Skin of body (tissue), 2 donors: ENCODE measurements around the gene TTN. TPM values are rescaled to one million over a fixed set of nuclear protein-coding genes. Genes with fewer than 3 reads are reported as not detected.
"Not testable (repeated sequence)": the region's sequence is repeated elsewhere in the genome, so short reads cannot be mapped to it uniquely, and the experiment has no call there.

Experiments used
- DNase-seq: peaks from one replicate; lab custom pipeline; 2025; lab: John Stamatoyannopoulos, UW
- total RNA-seq: library from RNA; depleted of rRNA; stranded (reverse); fragments of >200 nt; gene quantifications from one replicate; pipeline ENCODE4 v1.2.3, GENCODE V29; 2014

TTN gene
- total RNA-seq, 1 donor from 2014 or later = 385 TPM

DNA sequence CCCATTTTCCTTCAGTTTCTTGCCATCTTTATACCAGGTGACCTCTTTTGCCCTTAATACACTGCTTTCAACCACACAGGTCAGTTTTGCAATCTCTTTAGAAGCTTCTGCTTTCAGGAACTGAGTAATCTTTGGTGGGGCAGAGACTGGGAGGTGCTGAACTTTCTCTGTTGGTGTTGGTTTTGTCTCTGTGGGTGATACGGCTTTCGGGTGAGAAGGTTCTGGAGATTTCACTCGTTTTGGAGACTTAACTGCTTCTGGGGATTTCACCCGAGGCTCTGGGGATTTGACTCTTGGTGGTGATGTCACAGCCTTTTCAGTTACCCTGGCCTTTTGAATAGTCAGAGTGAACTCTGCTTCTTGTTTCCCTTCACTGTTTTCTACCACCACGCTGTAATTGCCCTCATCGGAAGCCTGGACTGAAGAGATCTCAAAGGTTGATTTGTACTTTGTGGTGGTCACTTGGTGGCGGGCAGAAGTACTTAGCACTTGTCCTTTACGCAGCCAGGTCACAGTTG lies 276.5 kb downstream of the TTN start:
- DNase-seq = no peak

DNA sequence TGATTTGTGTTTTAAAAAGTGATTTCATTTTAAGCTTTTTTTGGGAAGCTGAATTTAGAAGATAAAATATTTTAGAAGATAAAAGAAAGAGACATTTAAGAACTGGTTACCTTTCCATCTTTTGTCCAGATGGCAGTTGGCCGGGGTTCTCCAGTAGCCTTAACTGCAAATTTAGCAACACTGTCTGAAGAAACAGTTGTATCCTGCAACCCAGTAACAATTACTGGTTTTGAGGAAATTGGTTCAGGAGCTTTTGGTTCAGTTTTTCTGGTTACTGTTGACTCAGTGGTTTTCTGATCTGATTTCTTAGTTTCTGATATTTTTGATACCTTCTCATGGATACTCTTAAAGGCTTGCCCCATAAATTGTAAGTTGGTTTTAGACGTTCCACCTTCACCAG lies 277.1 kb downstream of the TTN start:
- no peak for DNase-seq

DNA sequence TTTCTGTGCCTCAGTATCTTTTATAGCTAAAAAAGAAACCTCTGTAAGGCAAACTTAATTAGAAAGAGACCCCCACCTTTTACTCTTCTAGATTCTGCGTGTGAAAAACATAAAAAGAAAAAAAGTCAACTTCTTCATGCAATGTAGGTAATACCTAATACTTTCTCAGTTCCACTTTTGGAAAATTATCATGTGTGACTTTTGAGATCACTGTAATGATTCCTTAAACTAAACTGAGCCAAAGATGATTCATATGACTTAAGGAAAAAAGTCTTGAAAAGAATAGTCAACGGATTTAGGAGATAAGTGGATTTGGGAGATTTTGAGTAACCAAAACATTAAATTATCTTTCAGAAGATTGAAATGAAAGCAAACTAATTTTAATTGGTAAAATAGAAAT lies 278.0 kb downstream of the TTN start:
- DNase-seq = no peak

DNA sequence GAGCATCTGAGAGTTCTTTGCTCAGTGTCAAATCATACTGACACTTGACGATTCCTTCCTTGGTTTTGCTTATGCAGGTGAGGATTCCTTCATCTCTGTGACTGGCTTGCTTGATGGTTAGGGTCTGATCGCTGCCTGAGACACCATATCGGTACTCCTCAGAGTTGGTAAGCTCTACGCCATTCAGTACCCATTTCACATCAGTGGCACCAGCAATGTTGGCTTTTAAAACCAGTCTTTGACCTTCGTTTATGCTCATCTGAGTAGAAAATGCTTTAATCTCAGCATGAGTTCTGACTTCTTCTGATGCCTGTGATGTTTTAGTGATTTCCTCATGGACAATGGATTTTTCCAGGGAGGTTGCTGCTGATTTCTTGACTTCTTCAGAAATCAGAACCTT lies 278.6 kb downstream of the TTN start:
- no peak for DNase-seq

DNA sequence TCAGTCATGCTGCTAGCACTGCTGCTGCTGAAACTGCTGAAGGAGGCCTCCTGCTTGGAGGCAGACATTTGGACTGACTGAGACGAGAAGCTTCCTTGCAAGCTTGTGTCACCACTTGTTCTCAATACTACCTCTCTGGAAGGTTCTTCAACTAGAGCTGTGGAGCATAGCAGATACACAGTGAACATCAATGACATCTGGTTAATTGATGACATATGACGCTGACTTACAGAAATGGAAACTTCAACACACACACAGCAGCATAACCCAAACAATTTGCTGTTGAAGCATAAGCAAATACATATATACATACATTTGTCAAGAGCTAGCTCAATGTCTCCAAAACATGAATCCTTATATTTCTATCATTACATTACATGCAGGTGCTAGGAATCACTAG lies 279.6 kb downstream of the TTN start:
- DNase-seq = peak; percentile 19

DNA sequence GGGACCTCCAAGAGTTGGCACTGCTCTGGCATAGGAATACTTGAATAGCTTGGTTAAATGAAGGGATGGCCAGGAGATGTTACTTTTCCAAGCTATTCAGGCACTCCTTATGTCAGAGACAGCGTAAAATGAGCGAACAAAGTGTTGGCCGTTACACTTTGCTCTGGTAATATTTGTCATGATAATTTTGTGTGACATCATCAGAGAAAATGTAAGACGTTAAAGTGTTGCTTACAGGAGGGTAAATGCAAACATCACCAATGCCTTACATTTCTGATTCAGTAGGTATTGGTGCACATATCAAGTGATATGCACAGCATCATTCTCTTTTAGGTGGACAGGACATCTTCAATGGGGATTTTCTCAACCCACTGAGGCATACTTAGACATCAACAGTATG lies 281.0 kb downstream of the TTN start:
- no peak for DNase-seq

DNA sequence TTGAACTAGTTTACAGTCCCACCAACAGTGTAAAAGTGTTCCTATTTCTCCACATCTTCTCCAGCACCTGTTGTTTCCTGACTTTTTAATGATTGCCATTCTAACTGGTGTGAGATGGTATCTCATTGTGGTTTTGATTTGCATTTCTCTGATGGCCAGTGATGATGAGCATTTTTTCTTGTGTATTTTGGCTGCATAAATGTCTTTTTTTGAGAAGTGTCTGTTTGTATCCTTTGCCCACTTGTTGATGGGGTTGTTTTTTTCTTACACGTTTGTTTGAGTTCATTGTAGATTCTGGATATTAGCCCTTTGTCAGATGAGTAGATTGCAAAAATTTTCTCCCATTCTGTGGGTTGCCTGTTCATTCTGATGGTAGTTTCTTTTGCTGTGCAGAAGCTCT lies 281.8 kb downstream of the TTN start:
- not testable (repeated sequence) for DNase-seq

DNA sequence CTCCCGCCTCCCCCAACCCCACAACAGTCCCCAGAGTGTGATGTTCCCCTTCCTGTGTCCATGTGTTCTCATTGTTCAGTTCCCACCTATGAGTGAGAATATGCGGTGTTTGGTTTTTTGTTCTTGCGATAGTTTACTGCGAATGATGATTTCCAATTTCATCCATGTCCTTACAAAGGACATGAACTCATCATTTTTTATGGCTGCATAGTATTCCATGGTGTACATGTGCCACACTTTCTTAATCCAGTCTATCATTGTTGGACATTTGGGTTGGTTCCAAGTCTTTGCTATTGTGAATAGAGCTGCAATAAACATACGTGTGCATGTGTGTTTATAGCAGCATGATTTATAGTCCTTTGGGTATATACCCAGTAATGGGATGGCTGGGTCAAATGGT lies 282.2 kb downstream of the TTN start:
- not testable (repeated sequence) for DNase-seq

DNA sequence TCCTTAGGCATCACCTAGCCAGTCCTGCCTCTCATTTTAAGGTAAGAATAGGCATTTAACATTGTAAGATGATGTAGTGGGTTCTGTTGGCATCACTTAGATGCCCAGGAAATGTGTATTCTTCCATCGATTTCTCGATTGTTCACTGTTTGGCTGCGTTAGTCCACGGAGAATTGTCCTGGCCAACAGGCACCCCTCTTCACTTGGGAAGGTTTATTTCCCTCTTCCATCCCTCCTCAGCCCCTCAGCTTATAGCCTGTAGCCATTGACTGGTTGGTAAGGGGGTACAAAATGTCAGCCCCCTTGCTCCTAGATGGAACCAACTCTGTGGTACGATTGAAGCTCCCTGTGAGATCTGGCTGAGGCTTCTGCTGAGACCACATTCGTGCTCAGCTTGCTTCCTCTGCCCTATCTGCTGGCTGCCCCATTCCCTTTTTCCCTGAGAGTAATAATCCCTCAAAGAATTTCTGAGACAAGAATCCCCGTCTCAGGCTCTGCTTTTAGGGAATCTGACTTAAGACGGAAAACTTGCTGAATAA lies 283.6 kb downstream of the TTN start:
- no peak for DNase-seq

DNA sequence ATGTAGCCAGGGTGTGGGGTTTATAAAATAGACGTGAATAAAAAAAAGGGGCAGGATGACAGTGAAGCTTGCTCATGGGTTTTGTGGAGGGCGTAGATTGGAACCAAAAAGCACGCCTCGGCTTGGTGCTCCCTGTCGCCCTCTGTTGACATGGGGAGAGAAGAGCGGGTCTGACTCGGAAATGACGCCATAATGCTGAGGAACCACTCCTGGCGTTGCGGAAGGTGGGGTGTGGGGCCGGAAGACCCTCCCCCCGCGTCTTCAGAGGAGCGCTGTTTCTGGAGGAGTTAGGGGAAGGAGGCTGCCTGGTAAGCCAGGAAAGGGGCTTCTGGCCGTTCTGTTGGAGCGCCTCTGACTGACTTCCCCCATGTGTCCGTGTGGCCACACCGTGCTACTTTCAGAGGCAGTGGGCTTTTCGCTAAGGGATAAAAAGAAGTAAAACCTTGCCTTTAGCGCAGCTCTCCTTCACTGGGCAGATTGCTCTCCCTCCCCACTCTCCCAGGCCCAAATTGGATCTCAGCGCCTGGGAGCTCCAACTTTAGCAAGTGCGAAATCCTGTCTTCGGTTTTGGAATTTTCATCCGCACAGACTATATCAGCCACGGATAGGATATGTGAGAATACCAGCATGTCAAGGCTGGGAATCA lies 284.1 kb downstream of the TTN start:
- DNase-seq = peak; percentile 87

DNA sequence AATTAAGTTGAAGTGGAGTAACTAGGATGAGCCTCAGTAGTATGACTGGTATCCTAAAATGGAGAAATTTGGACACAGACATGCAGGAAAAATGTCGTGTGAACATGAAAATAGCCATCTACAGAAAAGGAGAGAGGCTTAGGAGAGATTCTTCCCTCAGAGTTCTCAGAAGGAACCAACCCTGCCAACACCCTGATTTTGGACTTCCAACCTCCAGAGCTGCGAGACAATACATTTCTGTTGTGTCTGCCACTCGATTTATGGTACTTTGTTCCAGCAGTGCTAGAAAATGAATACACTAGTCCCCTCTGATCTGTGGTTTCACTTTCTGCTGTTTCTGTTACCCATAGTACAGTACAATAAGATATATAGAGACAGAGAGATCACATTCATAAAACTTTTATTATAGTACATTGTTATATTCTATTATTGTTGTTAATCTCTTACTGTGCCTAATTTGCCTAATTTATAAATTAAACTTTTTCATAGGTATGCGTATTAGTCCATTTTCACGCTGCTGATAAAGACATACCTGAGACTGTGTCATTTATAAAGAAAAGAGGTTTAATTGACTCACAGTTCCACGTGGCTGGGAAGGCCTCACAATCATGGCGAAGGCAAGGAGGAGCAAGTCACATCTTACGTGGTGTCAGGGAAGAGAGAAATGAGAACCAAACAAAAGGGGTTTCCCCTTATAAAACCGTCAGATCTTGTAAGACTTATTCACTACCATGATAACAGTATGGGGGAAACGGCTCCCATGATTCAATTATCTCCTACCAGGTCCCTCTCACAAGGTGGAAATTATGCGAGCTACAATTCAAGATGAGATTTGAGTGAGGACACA lies 285.7 kb downstream of the TTN start:
- DNase-seq = no peak

DNA sequence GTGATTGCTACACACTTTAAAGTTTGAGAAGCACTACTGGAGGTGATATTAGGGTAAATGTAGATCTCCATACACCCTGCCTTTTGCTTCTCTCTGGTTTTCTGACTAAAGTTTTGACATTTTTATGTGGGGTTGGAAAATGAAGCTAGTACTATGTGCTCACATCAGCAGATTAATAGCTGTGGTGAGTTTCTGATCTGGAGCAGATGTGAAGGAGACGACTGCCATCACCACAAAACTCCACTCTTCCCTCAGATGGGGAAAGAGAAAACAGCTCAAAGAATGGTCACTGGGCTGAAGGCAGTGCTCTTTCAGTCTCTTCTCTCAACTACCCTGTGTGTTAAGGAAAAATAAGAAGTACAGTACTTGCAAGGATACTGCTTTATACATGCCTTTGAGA lies 289.7 kb downstream of the TTN start:
- DNase-seq = no peak

DNA sequence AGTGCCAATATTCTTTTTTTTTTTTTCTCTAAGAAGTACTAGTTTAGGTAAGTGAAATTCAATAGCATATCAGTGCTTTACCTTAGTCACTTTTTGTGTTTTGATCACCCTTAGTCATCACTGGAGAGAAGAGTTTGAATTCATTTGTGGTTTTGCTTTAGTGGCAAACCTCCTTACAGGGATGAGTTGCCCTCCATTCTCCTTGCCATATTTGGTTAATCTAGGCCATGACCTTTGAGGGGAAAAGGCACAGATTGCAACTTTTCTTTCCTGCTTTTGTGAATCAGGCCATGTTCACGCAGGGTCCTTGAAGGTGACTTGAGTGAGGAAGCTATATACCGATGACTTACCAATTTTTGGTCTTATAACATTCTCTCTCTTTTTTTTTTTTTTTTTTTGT lies 292.6 kb downstream of the TTN start:
- no peak for DNase-seq

DNA sequence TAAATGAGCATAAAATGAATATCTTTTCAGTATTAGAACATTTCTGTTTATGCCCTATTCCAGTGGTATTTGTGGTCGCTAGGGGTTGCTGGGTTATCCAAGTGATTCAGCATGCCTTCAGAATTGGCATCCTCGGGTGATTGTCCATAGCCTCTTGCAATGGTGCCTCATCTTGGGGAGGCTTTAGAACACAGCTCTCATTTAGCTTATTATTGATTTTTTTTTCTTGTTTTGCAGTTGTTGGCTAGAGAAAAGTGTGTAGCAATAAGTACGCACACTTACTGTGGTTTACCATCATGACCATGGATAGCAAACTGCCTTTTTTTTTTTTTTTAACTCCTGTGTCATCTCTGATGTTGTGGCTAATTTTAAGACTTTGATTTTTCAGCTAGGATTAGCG lies 293.3 kb downstream of the TTN start:
- no peak for DNase-seq

DNA sequence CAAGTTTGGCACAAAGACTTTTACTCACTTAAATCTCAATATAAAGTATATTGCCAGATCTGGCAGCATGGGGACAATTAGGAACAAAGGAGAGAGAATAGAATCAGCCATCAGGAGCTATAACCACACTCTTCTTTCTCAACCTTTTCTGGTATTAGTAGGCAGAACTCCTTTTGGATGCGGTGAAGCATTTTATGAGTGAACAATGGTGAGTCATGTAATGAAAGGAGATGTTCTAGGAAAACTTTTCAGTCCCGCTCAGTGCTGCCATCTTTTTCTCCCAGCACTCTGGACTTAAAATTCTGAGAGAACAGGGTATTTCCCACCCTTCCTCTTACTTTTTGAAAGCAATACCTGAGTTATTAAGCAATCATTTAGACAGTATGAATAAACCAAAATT lies 294.7 kb downstream of the TTN start:
- DNase-seq = no peak

DNA sequence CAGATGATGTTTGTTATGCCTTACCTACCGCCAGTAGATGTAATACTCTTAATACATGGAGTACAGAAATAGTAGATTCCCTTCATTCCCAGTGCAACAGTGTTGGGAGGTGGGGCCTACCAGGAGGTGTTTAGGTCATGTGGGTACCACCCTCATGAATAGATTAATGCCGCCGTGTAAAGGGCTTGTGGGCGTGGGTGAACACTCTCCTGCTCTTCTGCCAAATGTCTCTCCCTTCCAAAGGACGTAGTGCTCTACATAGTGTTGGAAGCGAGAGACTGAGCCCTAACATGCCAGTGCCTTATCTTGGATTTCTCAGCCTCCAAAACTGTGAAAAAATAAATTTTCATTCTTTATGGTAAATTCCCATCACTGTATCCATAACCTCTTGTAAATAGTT lies 296.8 kb downstream of the TTN start:
- no peak for DNase-seq

DNA sequence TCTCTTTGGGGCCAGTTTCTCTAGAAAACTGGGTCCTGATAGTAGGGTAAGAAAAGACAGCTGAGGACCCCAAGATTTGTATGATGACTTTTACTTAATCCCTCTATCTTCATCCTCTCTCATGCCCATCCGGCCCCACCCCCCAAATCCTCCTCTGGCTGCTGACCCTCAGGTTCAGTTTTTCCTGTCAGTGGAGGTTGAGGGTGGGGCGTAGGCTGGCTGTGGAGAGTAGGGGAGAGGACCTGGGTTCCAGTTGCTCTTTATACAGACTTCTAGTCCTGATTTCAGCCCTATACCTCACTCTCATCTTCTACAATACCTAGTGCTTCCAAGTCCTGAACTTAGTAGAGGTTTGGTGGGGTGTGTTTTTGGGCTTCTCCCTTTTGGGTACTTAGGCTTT lies 298.6 kb downstream of the TTN start:
- no peak for DNase-seq

DNA sequence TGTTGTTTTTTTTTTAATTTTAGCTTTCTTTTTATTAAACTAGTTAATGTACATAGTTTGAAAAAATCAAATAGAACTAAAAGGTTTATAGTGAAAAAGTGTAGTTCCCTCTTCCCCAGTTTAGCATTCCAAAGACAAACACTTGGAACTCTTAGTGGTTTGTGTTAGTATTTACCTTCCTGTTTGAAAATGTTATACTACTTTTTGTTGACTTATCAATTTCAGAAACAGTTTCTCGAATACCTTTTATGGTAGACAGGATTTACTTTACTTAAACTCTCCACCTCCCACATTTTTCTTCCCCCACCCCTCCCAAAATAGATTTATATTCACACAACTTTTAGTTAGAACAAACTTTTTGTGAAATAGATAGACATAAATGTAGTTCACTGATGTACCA lies 300.3 kb downstream of the TTN start:
- DNase-seq = no peak

DNA sequence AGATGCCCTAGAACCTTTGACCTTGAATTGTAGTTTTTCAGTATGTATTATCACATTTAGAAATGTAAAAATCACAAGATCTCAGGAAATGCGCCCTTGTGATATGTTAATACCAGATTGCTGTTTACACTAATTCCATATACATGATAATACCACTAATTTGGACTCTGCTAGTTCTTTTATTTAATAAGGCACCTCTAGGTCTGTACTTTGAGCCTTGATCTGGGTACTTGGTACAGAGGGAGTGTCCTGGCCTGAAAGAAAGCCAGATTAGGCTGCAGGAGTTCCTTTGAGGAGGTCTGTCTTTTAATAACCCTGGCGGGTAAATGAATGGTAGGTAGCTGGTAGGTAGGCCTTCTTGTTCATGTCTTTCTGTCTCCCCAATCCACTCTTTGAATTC lies 300.7 kb downstream of the TTN start:
- no peak for DNase-seq

DNA sequence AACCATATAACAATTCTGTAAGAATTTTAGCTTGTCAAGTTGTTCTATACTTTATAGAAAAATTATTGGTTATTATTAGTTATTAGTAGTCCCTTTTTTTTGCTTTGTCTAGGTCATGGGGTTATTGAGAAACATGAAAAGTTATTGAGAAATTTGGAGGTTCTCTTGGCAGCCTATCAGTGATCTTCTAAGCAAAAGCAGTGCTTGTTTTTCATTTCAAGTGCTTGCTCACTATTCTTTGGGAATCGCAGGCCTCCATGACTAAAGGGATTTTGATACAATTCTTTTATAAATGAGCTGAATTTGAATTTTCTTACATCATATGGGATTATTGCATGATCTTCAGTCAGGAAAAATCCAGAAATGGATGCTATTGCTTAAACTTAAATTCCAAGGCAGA lies 301.1 kb downstream of the TTN start:
- DNase-seq = no peak

DNA sequence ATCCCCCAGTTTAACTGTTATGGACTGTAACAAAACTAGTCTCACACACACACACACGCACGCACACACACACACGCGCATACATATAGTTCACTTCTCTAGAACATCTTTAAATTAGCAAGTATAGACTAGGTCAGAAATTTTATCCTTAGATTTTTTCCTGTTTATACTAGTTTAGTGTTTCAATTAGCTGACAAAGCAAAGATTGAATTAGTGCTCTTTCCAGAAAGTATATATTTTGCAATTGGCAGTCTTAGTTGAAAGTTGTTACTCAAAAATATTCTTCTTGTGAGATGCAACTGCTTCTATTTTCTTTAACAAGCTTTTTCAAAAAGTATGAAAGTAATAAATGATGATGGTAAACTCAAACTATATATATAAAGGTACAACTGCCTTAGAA lies 304.5 kb downstream of the TTN start:
- no peak for DNase-seq

DNA sequence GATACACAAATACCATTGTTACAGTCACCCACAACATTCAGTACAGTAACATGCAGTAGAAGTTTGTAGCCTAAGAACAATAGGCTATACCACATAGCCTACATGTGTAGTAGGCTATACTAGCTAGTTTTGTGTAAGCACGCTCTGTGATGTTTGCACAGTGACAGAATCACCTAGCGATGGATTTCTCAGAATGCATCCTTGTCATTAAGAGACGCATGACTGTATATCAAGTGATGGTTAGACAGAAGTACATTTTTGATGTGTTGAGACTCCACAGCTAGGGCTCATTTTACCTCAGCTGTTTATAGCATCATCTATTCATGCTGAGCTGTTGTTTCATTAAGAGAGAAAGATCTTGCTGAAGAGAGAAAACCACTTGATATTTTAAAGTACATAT lies 307.6 kb downstream of the TTN start:
- no peak for DNase-seq

DNA sequence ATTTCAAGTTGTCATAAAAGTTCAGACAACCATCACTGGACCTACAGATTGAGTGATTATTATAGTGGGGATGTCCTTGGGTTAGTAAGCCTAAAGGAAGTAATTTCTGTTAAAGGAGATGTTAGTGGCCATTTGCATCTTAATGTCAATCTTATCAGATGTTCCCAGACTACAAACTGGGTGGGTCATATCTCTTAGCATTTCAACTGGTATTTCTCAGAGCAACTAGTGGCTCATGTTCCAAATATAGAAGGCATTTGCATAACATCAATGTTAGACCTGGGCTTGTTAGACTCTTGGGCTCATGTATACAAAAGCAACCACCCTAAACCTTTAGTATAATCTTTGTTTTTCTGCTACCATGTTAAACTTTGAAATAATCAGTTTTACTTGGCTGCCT lies 309.1 kb downstream of the TTN start:
- no peak for DNase-seq
